Epithelial cell of esophagus (primary cell): ENCODE measurements around the gene SLC24A4.
A peak's percentile ranks its signal among the peaks of the same experiment; 100 is the strongest.

ENCODE experiments used
- DNase-seq: peaks from one replicate; pipeline ENCODE4 v3.0.0; 2010; ENCODE audit warnings: low read depth
- H3K4me3 ChIP-seq: 2 replicates; pipeline ENCODE4 v1.5.1; 2011; ENCODE audit warnings: mild to moderate bottlenecking, low read length, control low read depth
- CTCF ChIP-seq: IDR thresholded peaks from 2 replicates; pipeline ENCODE4 v1.5.1; 2011; ENCODE audit warnings: low read depth, mild to moderate bottlenecking, low read length, control low read depth, inconsistent platforms; ENCODE audit not compliant: insufficient read depth; ENCODE audit errors: missing control alignments

Gene SLC24A4

DNA sequence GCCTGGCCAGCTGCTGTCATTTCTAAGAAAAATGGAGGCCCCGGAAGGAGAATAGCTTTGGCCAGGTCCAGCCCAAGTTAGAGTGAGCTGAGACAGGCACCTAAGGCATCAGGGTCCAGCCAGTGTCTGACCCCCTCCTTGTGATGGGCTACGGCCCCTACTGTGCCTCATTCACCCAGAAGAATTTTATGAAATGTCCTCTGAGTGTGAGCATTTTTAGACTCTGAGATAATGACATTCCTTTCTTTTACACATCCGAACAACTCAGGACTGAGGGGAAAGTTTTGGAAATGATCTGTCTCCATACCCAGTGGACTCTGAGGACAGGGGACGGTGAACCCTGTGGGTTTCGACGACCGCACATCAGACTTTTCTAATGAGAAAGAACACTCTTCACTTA lies 50.4 kb downstream of the SLC24A4 start:
- no peak for TF ChIP-seq CTCF
- no peak for DNase-seq
- H3K4me3 ChIP-seq, result no peak overlapping the region

GRCh38 chr14:92380131-92380530 lies 57.2 kb downstream of the SLC24A4 start:
- no peak for TF ChIP-seq CTCF
- DNase-seq, result no peak
- no peak overlapping the region for H3K4me3 ChIP-seq

- TF ChIP-seq CTCF, result no peak
- no peak overlapping the region for H3K4me3 ChIP-seq
- no peak for DNase-seq
Measured at GRCh38 chr14:92380582-92380981, 57.6 kb downstream of the SLC24A4 start.

DNA sequence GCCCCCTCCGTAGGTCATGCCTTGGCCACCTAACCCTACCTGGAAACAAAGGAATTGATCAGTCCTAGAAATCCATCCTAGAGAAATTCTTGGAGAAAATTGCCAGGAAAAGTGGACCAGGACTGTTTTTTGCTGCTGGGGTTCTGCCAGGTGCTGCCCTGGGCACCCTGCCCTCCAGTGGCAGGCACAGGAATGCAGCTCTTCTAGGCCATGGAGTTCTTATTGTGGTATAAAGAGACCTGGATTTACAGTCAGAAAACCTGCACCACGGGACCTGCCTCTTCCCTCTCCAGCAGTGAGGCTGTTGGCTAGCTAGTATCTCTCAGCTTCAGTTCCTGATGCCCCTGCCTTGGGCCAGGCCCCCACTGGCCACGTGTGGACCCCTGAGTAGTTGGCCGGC lies 59.7 kb downstream of the SLC24A4 start:
- no peak overlapping the region for H3K4me3 ChIP-seq
- peak; percentile 36 for DNase-seq
- TF ChIP-seq CTCF, result peak; percentile 66

DNA sequence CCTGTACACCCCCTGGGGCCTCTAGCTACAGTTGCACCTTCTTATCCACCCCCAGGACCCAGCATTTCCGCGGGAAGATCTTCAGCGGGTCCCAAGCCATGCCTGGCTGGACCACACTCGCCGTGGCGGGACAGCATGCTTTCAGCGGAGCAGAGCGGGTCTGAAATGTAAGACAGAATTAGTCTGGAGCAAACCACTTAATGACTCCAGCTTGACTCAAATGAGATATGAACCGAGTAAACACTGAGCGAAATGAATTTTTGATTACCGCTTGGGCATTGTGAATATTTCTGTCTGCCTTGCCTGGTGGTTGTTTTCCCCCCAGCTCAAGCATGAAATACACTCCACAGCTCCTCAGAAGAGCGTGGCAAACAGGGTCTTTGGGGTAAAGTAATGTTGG lies 60.8 kb downstream of the SLC24A4 start:
- TF ChIP-seq CTCF, result no peak
- no peak for DNase-seq
- no peak overlapping the region for H3K4me3 ChIP-seq

DNA sequence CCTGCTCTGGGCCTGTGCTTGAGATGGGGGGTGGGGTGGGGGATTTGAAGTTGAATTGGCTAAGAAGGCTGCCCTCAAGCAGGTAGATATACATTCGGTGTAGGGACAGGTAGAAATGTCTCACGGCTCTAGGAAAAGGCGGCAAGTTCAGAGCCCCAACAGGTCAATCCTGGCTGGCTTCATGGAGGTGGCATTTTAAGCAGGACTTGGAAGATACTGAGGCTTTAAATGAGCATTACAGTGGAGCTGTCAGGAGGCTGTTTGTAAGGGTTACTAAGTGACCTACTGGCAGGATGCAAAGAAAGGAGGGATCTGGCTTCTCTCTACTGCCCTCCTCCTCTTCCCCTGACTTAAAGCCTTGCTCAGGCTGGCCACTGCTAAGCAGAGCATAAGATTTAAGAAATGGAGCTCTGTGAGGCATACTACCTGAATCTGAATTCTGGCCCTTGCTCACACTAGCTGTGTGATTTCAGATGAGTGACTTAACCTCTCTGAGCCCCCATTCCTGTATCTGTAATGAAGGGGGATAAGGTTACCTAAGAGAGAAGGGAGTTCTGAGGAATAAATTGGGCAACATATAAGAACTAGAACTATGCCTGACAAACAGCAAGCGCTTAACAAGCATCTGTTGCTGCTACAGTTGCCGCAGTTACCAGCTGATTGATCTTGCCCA lies 61.6 kb downstream of the SLC24A4 start:
- H3K4me3 ChIP-seq, result no peak overlapping the region
- TF ChIP-seq CTCF, result no peak

DNA sequence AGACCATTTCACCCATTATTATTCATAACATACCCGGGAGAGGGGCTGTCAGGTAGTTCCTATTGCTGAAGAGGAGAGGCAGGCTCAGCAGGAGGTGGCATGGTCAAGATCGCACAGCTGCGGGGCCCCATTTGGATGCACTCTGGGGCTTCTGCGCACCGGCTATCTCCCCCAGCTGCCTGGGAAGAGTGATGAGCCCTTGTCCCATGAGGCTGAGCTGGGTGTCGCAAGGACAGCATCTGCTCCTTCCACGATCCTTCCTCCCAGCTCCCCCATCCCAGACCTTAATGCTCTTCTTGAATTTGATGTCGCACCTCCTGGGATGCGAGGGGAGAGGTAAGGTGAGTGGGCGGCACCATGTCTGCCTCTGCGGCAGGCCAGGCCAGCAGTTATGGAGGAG lies 62.6 kb downstream of the SLC24A4 start:
- DNase-seq, result no peak
- no peak overlapping the region for H3K4me3 ChIP-seq
- no peak for TF ChIP-seq CTCF

More for the DNA sequence above, 61.6 kb downstream of the SLC24A4 start:
- DNase-seq, result no peak
